Measurements from ENCODE around the gene SLC39A10. TPM values are rescaled to one million over a fixed set of nuclear protein-coding genes. Genes with fewer than 3 reads are reported as not detected.

The SLC39A10 gene
- total and polyA plus RNA-seq, 2 donors (not counting 1 experiment from before 2014, with no cell fraction given) = 18.6 to 99.3 TPM

- Histone ChIP-seq H3K4me2 (replicated peaks; ENCODE audit: low read depth, low read length, poor library complexity, severe bottlenecking) (peak overlapping the region; percentile 75), H3K27me3 (replicated peaks in 1 of 4; ENCODE audit: control extremely low read depth in 1 of 4, control insufficient read depth in 3 of 4, insufficient read depth in 4 of 4, low read length in 3 of 4) (no peaks in the 10 kb centered on the region), H3K27ac (ENCODE audit: low read length in 2 of 2) (peak overlapping the region; percentile 93 to 95), H3K36me3 (replicated peaks in 1 of 2; ENCODE audit: control extremely low read depth in 1 of 2, control insufficient read depth in 1 of 2, extremely low read depth in 1 of 2, insufficient read depth in 2 of 2, low read length in 1 of 2) (no peaks in the 10 kb centered on the region), H3K79me2 (ENCODE audit: control insufficient read depth, insufficient read depth, low read length) (peaks cover 18% of the 10 kb centered on the region), H3K4me3 (ENCODE audit: control extremely low read depth in 1 of 5, extremely low read depth in 1 of 5, insufficient read depth in 1 of 5, low read depth in 2 of 5, low read length in 4 of 5) (peak overlapping the region in 2 of 5 experiments; percentile 38 to 48), H3K9ac (ENCODE audit: low read length) (peak overlapping the region; percentile 59), H3K4me1 (ENCODE audit: control insufficient read depth in 2 of 2, insufficient read depth in 2 of 2, low read length in 2 of 2) (peaks cover 71 to 73% of the 10 kb centered on the region in 2 donors), H3K9me3 (ENCODE audit: control extremely low read depth in 1 of 3, control insufficient read depth in 2 of 3, insufficient read depth in 1 of 3, low read length in 2 of 3) (no peaks in the 10 kb centered on the region), H2AFZ (ENCODE audit: insufficient read depth, low read depth, low read length, poor library complexity, severe bottlenecking) (no peak overlapping the region), H4K20me1 (ENCODE audit: control insufficient read depth, insufficient read depth, low read length, poor library complexity, severe bottlenecking) (no peaks in the 10 kb centered on the region)
- peaks cover 77% of the 10 kb centered on the region for H3K4me1 Mint-ChIP-seq
- intact Hi-C loops (cut with micrococcal nuclease) = loop anchor here (2.0 kb wide), 1 partner anchor 18 kb away; no protein-coding TSS in a partner anchor
- CTCF ChIA-PET = interaction anchor here (0.9 to 4.1 kb wide), 7 partner anchors 9 to 417 kb away, joined by 4 to 29 read pairs (median 7); partner anchors contain the start of gene DNAH7
- POLR2A ChIA-PET = interaction anchor here (1.0 to 2.9 kb wide), 3 partner anchors 8 to 90 kb away, joined by 5 to 23 read pairs (median 6); no protein-coding TSS in a partner anchor
- DNase-seq (peak; percentile 44), ATAC-seq (ENCODE audit: low read depth) (no peak)
- H3K27ac Mint-ChIP-seq = peak overlapping the region; percentile 94
- TF ChIP-seq CTCF (IDR thresholded peaks at IDR 0.05) = no peak
- TF ChIP-seq EZH2 (IDR thresholded peaks at IDR 0.05; ENCODE audit: borderline replicate concordance, insufficient read depth, low read depth, low read length, poor library complexity, severe bottlenecking) = no peak
- H3K9me3 Mint-ChIP-seq (ENCODE audit: insufficient read depth) = no peaks in the 10 kb centered on the region
- WGBS (ENCODE audit: insufficient coverage) = 0% methylated on average over 1 of the region's 4 CpGs
- no peaks in the 10 kb centered on the region for H3K27me3 Mint-ChIP-seq
- peak overlapping the region; percentile 86 for H3K4me3 Mint-ChIP-seq
These were observed 6.0 kb upstream of the SLC39A10 start for GRCh38 chr2:195651046-195651445.

GRCh38 chr2:195652911-195653310 lies 4.1 kb upstream of the SLC39A10 start:
- peaks cover 30% of the 10 kb centered on the region for H3K79me2 ChIP-seq (ENCODE audit: control insufficient read depth, insufficient read depth, low read length)
- H3K9ac ChIP-seq (ENCODE audit: low read length) = no peak overlapping the region
- H3K4me3 ChIP-seq (ENCODE audit: control extremely low read depth in 1 of 5, extremely low read depth in 1 of 5, insufficient read depth in 1 of 5, low read depth in 2 of 5, low read length in 4 of 5) = no peak overlapping the region
- DNase-seq (no peak), ATAC-seq (ENCODE audit: low read depth) (no peak)
- ChIA-PET CTCF (interaction anchor here (0.7 kb wide), 1 partner anchor 403 kb away, joined by 3 read pairs; no protein-coding TSS in a partner anchor), POLR2A (interaction anchor here (0.7 kb wide), 2 partner anchors 45 to 74 kb away, joined by 5 to 6 read pairs; no protein-coding TSS in a partner anchor)
- H4K20me1 ChIP-seq (ENCODE audit: control insufficient read depth, insufficient read depth, low read length, poor library complexity, severe bottlenecking) = no peaks in the 10 kb centered on the region
- intact Hi-C loops (cut with micrococcal nuclease) = no loop called here
- H3K4me2 ChIP-seq (replicated peaks; ENCODE audit: low read depth, low read length, poor library complexity, severe bottlenecking) = no peak overlapping the region
- Mint-ChIP-seq H3K27me3 (no peaks in the 10 kb centered on the region), H3K4me1 (peaks cover 72% of the 10 kb centered on the region), H3K27ac (peak overlapping the region; percentile 84), H3K9me3 (ENCODE audit: insufficient read depth) (no peaks in the 10 kb centered on the region), H3K4me3 (no peak overlapping the region)
- H3K27ac ChIP-seq (ENCODE audit: low read length in 2 of 2) = no peak overlapping the region
- H3K9me3 ChIP-seq (ENCODE audit: control extremely low read depth in 1 of 3, control insufficient read depth in 2 of 3, insufficient read depth in 1 of 3, low read length in 2 of 3) = no peaks in the 10 kb centered on the region
- TF ChIP-seq EZH2 (IDR thresholded peaks at IDR 0.05; ENCODE audit: borderline replicate concordance, insufficient read depth, low read depth, low read length, poor library complexity, severe bottlenecking) (no peak), CTCF (IDR thresholded peaks at IDR 0.05) (no peak)
- H3K27me3 ChIP-seq (replicated peaks in 1 of 4; ENCODE audit: control extremely low read depth in 1 of 4, control insufficient read depth in 3 of 4, insufficient read depth in 4 of 4, low read length in 3 of 4) = no peaks in the 10 kb centered on the region
- no peak overlapping the region for H2AFZ ChIP-seq (ENCODE audit: insufficient read depth, low read depth, low read length, poor library complexity, severe bottlenecking)
- no peaks in the 10 kb centered on the region for H3K36me3 ChIP-seq (replicated peaks in 1 of 2; ENCODE audit: control extremely low read depth in 1 of 2, control insufficient read depth in 1 of 2, extremely low read depth in 1 of 2, insufficient read depth in 2 of 2, low read length in 1 of 2)
- peaks cover 60 to 65% of the 10 kb centered on the region in 2 donors for H3K4me1 ChIP-seq (ENCODE audit: control insufficient read depth in 2 of 2, insufficient read depth in 2 of 2, low read length in 2 of 2)
